Measurements from ENCODE around the gene HPCAL1.

Gene HPCAL1

DNA sequence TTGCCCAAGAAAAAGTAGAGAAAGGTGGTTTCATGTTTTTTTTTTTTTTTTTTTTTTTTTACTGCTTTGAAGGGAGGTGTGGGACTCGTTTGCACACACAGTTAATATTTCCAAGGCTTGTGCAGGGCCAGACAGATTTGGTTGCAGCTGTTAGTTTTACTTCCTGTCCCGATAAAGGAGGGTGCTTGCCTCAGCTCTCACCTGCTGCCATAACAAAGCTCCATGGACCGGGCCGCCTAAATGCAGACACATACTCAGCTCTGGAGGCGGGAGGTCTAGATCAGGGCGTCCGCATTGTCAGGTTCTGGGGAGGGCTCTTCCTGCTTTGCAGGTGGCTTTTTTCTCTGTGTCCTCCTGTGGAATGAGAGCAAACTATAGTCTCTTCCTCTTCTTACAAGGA, 75.5 kb downstream of the HPCAL1 start:
- H3K4me3 ChIP-seq (ENCODE audit: low read length), result no peak overlapping the region
- TF ChIP-seq ZNF274 (IDR thresholded peaks at IDR 0.05; ENCODE audit: low read depth, low read length), result no peak

DNA sequence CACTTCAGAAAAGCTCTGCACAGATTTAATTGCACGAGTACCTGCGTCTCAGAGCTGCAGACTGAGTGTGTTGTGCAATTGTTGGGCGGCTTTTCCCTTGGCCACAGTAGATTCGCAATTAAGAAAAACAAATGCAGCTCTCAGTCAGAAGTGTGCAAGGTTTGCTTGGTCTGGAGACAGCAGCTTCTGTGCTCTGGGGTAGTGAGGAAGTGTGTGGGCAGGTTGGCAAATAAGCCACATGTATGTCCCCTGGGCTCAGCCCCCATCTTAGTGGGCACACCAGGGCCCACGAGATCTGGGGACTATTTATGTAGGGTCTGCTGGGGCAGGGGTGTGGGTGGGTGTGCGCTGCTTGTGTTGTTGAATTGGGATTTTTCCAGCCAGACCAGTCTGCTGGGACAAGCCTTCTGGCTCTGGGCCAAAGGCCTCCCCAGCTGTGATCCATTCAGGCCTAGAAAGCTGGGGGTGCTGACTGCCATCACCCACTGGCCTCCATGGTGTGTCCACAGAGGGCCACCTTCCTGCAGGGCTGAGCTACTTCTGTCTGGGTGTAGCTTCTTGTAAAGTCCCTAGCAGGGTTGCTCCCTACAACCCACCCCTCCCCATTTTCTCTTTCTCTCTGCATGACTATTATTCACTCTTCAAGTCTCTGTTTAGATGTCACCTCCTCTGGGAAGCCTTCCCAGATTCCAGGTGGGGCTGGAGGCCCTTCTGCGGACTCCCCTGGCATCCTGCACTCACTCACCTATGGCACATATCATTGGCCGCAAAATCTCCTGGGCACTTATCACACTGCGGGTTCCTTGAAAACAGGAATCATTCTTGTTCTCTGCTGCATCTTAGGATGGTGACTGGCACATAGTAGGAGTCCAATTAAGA, 77.6 kb downstream of the HPCAL1 start:
- no peak overlapping the region for H3K4me3 ChIP-seq (ENCODE audit: low read length)
- no peak for TF ChIP-seq ZNF274 (IDR thresholded peaks at IDR 0.05; ENCODE audit: low read depth, low read length)

DNA sequence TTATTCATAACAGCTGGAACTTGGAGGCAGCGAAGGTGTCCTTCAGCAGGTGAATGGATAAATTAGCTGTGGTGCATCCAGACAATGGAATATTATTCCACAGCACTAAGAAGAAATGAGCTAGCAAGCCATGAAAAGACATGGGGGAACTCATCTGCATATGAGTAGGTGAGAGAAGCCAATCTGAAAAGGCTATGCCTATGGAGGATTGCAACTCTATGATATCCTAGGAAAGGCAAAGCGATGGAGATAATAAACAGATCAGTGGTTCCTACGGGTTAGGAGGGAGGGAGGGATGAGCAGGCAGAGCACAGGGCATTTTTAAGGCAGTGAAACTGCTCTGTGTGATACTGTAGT, 79.3 kb downstream of the HPCAL1 start:
- TF ChIP-seq ZNF274 (IDR thresholded peaks at IDR 0.05; ENCODE audit: low read depth, low read length), result no peak
- no peak overlapping the region for H3K4me3 ChIP-seq (ENCODE audit: low read length)

DNA sequence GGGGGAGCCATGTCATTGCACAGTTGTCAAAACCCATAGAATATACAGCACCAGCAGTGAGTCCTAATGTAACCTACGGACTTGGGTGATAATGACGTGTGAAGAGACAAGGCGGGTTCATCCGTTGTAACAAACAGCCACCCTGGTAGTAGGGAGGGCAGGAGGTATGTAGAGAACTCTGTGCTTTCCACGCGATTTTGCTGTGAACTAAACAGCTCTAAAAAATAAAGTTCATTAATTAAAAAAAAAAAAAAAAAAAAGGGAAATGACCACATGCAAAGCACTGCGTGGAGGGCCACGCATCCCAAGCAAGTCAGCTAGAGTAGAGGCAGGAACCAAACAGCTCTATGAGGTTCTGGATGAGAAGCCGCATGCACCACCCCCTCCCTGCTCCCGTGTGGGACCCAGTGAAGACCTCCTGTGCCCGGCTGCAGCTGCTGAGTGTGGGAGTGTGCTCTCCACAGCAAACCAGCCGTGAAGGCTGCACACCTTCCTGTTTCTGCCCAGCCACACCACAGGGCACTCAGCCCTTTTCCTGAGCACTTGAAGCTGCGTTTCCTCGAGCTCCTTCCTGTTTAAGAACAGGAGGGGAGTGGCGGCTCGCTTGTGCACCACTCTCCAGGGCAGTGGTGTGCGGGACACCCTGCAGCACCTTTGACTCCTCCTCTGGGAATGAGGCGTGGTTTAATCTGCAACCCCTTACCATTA, 79.8 kb downstream of the HPCAL1 start:
- H3K4me3 ChIP-seq (ENCODE audit: low read length), result no peak overlapping the region; the same call in 1 of the 2 replicates
- no peak for TF ChIP-seq ZNF274 (IDR thresholded peaks at IDR 0.05; ENCODE audit: low read depth, low read length)

DNA sequence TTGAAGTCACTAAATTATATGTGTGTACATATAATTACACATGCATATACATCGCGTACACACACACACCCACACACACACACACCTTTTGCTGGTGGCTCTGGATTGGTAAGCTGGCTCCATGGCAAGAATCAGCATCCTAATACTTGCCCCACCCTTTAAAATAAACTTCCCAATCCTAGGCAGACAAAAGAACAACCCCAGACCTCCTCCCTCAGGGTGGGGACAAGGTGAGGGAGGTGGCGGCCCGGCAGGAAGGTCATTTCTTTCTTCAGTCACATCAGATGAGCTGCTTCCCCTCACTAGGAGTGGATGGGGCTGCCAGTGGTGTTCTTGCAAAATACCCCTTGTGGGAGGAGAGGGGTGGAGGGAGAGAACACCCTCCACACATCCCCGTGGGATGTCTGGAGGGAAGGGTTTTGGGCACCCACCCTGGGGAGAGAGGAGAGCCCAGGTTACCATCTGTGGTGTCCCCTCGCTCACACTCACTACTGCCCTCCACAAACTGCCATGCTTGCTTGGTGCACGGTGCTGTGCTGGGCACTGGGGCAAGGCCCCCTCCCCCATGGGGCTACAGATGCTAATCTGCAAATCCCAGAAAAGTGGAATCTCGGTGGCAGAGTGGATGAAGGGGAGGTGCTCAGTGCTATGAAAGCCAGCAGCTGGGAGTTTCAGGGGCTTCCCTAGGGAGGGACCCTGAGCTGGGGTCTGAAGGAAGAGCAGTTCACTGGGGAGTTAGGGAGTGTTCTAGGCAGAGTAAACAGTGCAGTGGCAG, 81.4 kb downstream of the HPCAL1 start:
- no peak overlapping the region for H3K4me3 ChIP-seq (ENCODE audit: low read length)
- no peak for TF ChIP-seq ZNF274 (IDR thresholded peaks at IDR 0.05; ENCODE audit: low read depth, low read length)

DNA sequence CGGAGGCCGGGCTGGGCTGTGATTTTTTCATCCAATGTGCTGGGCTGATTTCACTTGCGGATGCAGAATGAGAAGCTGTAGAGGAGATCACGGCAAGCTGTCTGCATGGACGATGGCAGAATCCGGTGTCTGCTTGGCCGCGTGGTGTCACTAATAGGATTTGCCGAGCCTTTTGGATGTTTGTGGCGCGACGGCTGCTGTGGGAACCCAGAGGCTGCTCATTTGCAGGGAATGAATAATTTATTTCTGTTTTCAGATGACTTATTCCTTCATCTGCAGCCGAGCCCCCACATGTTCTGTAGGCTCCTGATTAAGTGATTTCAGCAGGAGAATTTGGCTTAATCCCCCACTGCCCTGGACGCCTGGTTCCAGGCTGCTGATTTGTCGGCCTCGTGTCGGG, 82.8 kb downstream of the HPCAL1 start:
- no peak overlapping the region for H3K4me3 ChIP-seq (ENCODE audit: low read length)
- TF ChIP-seq ZNF274 (IDR thresholded peaks at IDR 0.05; ENCODE audit: low read depth, low read length), result no peak

DNA sequence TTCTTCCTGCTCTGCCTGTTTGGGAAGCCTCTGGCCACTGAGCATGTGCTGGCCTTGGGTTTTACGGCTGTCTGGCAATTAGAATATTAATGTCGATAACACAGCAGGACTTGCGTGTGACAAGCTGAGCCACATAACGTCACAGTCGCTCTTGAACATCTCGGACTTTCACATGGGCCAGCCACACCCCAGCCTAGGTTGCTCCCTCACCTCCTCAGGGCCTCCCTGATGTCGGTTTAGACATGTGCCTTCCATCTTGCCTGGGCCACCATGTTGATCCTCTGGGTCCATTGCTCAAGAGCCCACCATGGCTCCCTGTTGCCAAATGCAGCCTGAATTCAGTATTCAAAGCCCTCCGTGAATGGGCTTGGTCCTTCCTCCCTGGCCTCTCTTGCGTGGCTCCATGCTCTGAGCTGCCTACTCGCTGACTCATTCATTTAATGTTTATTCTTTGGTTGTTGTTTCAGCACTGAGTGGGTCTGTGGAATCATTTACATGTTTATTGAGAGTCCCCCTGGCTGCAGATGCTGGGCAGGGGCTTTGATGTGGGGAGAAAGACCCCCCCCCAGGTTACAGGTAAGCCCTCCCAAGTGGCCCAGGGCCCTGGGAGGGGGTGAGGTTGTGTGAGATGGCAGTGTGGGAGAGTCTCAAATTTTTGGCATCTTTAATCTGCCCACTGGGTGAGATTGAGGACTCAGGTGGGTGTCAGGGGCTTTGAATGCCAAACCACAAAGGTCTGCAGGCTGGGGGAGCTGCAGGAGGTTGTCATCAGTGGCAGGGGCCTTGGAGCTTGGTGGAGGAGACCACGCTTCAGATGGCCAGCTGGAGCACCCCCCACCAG, 83.4 kb downstream of the HPCAL1 start:
- H3K4me3 ChIP-seq (ENCODE audit: low read length), result no peak overlapping the region
- no peak for TF ChIP-seq ZNF274 (IDR thresholded peaks at IDR 0.05; ENCODE audit: low read depth, low read length)

DNA sequence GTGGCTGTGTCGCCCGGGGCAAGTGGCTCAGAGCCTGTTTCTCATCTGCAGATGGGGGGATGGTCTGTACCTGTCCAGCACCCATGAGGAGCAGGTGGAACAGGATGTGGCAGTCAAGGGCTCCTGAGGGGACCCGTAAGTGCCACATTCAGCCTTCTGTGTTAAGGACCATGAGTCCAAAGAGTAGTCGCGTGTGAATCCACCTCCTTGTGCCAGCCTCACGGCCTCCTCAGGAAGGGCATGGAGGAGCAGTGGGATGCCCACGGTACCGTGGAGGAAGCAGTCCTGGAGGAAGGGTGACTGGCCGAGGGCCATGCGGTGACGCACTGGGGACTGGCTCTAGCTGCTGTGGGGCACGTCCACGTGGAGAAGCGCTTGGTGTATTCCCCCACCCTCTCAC, 84.3 kb downstream of the HPCAL1 start:
- TF ChIP-seq ZNF274 (IDR thresholded peaks at IDR 0.05; ENCODE audit: low read depth, low read length), result no peak

DNA sequence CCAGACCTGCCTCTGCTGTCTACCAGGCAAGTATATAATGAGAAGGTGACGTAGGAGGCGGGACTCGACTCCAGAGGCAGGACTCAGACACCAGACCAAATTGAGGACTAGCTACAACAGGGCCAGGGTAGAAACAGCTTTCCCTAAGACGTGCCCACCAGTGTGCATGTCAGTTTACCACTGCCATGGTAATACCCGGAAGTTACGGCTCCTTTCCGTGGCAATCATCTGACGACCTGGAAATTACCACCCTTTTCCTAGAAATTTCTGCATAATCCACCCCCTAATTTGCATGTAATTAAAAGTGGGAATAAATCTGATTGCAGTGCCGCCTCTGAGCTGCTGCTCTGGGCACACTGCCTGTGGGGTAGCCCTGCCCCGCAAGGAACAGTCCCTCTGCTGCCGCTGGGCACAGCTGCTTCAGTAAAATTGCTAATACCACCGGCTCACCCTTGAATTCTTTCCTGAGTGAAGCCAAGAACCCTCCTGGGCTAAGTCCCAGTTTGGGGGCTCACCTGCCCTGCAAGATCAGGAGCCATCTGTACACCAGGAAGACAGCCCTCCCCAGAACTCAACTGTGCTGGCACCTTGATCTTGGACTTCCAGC, 86.4 kb downstream of the HPCAL1 start:
- no peak for TF ChIP-seq ZNF274 (IDR thresholded peaks at IDR 0.05; ENCODE audit: low read depth, low read length)

More for the DNA sequence above, 84.3 kb downstream of the HPCAL1 start:
- no peak overlapping the region for H3K4me3 ChIP-seq (ENCODE audit: low read length)

DNA sequence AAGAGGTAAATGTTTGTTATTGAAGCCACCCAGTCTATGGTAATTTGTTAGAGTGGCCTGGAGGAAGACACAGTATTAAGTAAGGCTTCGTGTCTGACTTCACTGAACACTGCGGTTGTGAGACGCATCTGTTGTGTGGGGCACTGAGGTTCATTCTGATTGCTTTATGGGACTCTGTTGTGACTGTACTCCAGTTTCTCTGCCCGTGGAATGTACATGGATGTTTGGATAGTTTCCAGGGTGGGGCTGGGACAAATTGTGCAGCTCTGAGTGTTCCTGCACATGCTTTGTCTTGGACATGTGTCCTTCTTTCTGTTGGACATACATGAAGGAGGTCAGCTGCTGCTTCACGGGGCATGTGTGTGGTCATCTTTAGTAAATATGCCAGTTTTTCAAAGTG, 86.9 kb downstream of the HPCAL1 start:
- TF ChIP-seq ZNF274 (IDR thresholded peaks at IDR 0.05; ENCODE audit: low read depth, low read length), result no peak
- H3K4me3 ChIP-seq (ENCODE audit: low read length), result no peak overlapping the region

More for the DNA sequence above, 86.4 kb downstream of the HPCAL1 start:
- no peak overlapping the region for H3K4me3 ChIP-seq (ENCODE audit: low read length)

DNA sequence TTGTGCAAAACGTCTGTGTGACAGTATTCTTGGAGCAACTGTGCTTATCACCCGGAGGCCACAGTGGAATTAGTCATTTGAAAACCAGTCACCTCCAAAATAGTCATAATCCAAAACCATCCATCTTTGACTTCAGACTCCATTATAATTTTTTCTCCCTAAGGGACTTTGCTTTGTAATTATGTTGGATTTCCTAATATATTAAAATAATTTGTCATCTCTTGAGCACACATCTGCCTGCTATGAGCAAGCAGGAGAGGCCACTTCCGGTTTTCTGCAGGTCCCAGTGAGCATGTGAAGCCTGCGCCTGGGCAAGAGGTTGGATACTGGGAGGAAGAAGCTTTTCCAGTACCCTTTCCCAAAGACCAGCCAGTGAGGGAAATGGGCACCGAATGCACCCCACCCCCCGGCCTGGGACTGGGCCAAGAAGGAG, 87.7 kb downstream of the HPCAL1 start:
- H3K4me3 ChIP-seq (ENCODE audit: low read length), result no peak overlapping the region
- no peak for TF ChIP-seq ZNF274 (IDR thresholded peaks at IDR 0.05; ENCODE audit: low read depth, low read length)

DNA sequence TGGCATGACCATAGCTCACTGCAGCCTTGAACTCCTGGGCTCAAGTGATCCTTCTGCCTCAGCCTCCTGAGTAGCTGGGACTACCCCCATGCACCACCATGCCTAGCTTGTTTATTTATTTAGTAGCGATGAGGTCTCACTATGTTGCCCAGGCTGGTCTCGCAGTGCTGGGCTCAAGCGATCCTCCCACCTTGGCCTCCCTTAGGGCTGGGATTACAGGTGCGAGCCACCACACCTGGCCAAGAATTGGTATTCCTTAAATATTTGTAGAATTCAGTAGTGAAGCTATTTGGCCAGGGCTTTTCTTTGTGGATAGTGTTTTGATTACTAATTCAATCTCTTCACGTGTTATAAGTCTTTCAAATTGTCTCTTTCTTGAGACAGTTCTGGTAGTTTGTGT, 89.4 kb downstream of the HPCAL1 start:
- H3K4me3 ChIP-seq (ENCODE audit: low read length), result no peak overlapping the region

DNA sequence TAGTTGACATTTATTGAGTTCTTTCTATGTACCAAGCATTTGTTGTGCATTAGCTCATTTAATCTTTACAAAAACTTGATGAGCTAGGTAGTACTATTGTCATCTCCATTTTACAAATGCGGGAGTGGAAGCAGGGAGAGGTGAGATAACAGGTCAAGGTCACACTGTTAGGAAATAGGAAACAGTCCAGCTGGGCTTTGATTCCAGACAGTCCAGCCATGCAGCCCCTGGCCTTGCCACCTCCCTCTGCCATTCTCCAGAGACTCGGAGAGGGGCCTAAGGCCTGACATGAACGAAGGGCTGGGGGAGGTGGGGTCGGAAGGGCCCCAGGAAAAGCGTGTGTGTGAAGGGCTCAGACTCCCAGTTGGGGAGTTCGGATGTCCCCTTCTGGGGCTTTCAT, 89.8 kb downstream of the HPCAL1 start:
- H3K4me3 ChIP-seq (ENCODE audit: low read length), result no peak overlapping the region
- no peak for TF ChIP-seq ZNF274 (IDR thresholded peaks at IDR 0.05; ENCODE audit: low read depth, low read length)

More for the DNA sequence above, 89.4 kb downstream of the HPCAL1 start:
- TF ChIP-seq ZNF274 (IDR thresholded peaks at IDR 0.05; ENCODE audit: low read depth, low read length), result no peak

Measured in GM08714 (cell line).